ENCODE data around the gene FAM20C.

DNA sequence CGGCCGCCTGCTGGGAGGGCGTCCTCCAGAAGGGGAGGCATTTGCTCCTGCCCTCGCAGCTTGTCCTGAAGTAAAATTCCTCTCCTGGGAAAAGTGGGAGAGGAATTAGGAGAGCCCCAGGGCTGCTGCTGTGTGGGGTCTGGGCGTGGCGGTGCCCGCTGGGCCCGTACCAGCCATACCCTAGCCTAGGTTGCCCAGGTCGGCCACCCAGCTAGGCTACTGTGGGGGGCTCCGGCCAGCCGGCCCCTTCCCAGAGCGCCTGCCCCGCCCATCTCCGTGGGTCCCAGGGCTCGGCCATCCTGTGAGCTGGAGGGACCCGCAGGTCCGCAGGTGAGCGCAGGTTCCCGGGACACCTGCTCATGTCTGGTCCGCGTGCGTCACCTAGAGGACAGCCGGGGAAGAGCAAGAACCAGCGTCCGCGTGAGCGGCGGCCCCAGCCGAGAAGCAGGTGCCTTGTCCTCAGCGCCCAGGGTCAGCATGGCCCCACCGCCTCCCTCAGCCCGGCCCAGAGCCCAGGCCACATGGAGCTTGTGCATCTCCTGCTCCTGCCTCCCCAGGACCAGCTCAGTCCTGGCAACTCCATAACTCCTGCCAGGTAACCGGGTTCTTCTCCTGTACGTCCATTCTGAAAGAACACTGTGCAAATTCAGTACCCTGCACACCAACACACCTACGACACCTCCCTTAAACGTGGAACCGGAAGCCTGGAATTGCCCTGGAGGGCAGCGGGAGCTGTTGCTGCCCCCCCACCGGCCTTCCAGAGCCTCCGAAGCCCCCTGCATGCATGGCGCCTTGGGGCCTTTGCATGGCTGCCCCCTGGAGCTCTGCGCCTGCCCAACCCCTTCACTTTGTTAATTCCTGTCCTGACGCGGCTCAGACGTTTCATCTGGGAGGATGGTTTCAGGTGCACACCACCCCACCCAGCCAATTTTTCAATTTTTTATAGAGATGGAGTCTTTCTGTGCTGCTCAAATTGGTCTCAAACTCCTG lies 74.8 kb downstream of the FAM20C start:
- no peak for TF ChIP-seq CTCF (IDR thresholded peaks at IDR 0.05; ENCODE audit: low read depth, low read length)
- no peak for TF ChIP-seq EZH2phosphoT487 (IDR thresholded peaks at IDR 0.05; ENCODE audit: low read depth)
